Neuronal stem cell (in vitro differentiated cells): ENCODE measurements around the gene KLK2.
A peak's percentile ranks its signal among the peaks of the same experiment; 100 is the strongest.

Experiments used
- DNase-seq: peaks from one replicate; pipeline ENCODE4 v3.0.0-alpha.2; 2013; ENCODE audit warnings: low spot score
- H2AFZ ChIP-seq: one replicate; pipeline ENCODE4 v1.6.1; 2013; ENCODE audit warnings: mild to moderate bottlenecking, low read length, inconsistent platforms
- H2AK5ac ChIP-seq: 2 replicates; pipeline ENCODE4 v1.6.1; 2013; ENCODE audit warnings: low read depth, mild to moderate bottlenecking, inconsistent platforms, low read length, moderate library complexity, mixed read lengths
- H2BK120ac ChIP-seq: 2 replicates; pipeline ENCODE4 v1.6.1; 2013; ENCODE audit warnings: low read depth, mild to moderate bottlenecking, inconsistent platforms, low read length, moderate library complexity, mixed read lengths
- H2BK12ac ChIP-seq: one replicate; pipeline ENCODE4 v1.6.1; 2013; ENCODE audit warnings: low read length, inconsistent platforms
- H2BK15ac ChIP-seq: 2 replicates; pipeline ENCODE4 v1.6.1; 2013; ENCODE audit warnings: mild to moderate bottlenecking, low read length, inconsistent platforms, mixed read lengths
- H2BK5ac ChIP-seq: one replicate; pipeline ENCODE4 v1.6.1; 2013; ENCODE audit warnings: inconsistent platforms, mild to moderate bottlenecking, low read length, moderate library complexity
- H3K14ac ChIP-seq: one replicate; pipeline ENCODE4 v1.6.1; 2013; ENCODE audit warnings: low read length, inconsistent platforms
- H3K18ac ChIP-seq: 2 replicates; pipeline ENCODE4 v1.6.1; 2013; ENCODE audit warnings: low read length, inconsistent platforms
- H3K23ac ChIP-seq: 2 replicates; pipeline ENCODE4 v1.6.1; 2013; ENCODE audit warnings: low read depth, mild to moderate bottlenecking, mixed read lengths, low read length, inconsistent platforms; ENCODE audit not compliant: poor library complexity
- H3K27ac ChIP-seq: replicated peaks from 3 replicates; pipeline ENCODE4 v1.5.1; 2013; ENCODE audit warnings: low read length, inconsistent platforms
- H3K27me3 ChIP-seq, 3 experiments: 2 replicates each; pipeline ENCODE4 v1.6.1; 2013; ENCODE audit warnings: low read length in 3 of 3, mild to moderate bottlenecking in 2 of 3, inconsistent platforms in 1 of 3, low read depth in 1 of 3, mixed read lengths in 1 of 3, moderate library complexity in 1 of 3; ENCODE audit not compliant: control insufficient read depth in 3 of 3, insufficient read depth in 3 of 3
- H3K36me3 ChIP-seq, 2 donors: replicated peaks in 1 of 2; 2 replicates each; pipeline ENCODE4 v1.6.1; 2013; ENCODE audit warnings: low read length in 2 of 2; ENCODE audit not compliant: control insufficient read depth in 2 of 2, insufficient read depth in 2 of 2
- H3K4ac ChIP-seq: 2 replicates; pipeline ENCODE4 v1.6.1; 2013; ENCODE audit warnings: inconsistent platforms, mild to moderate bottlenecking, low read length, moderate library complexity
- H3K4me1 ChIP-seq, 2 donors: 1 replicate in 1 of 2; 2 replicates in 1 of 2; pipeline ENCODE4 v1.6.1; 2013; ENCODE audit warnings: low read length in 2 of 2, low read depth in 1 of 2; ENCODE audit not compliant: control insufficient read depth in 2 of 2, insufficient read depth in 1 of 2
- H3K4me2 ChIP-seq: one replicate; pipeline ENCODE4 v1.6.1; 2013; ENCODE audit warnings: mild to moderate bottlenecking, low read length, inconsistent platforms; ENCODE audit not compliant: insufficient read depth, poor library complexity, severe bottlenecking
- H3K4me3 ChIP-seq, 2 donors: 2 replicates each; pipeline ENCODE4 v1.5.1; 2013; ENCODE audit warnings: low read length in 2 of 2, mild to moderate bottlenecking in 2 of 2, inconsistent platforms in 1 of 2, moderate library complexity in 1 of 2
- H3K79me1 ChIP-seq: one replicate; pipeline ENCODE4 v1.6.1; 2013; ENCODE audit warnings: low read depth, mild to moderate bottlenecking, inconsistent platforms, low read length, moderate library complexity
- H3K9ac ChIP-seq: one replicate; pipeline ENCODE4 v1.6.1; 2013; ENCODE audit warnings: mild to moderate bottlenecking, low read depth, low read length, inconsistent platforms; ENCODE audit not compliant: poor library complexity
- H3K9me3 ChIP-seq, 2 donors: replicated peaks in 1 of 2; 2 replicates each; pipeline versions ENCODE3 to v1.6.1; 2013; ENCODE audit warnings: low read length in 2 of 2, mild to moderate bottlenecking in 2 of 2, inconsistent platforms in 1 of 2, low read depth in 1 of 2, mixed read lengths in 1 of 2, moderate library complexity in 1 of 2; ENCODE audit not compliant: control insufficient read depth in 2 of 2, insufficient read depth in 1 of 2
- H4K8ac ChIP-seq: one replicate; pipeline ENCODE4 v1.6.1; 2013; ENCODE audit warnings: low read depth, mild to moderate bottlenecking, inconsistent platforms, low read length, moderate library complexity
- H4K91ac ChIP-seq: one replicate; pipeline ENCODE4 v1.6.1; 2013; ENCODE audit warnings: low read length, low read depth, mild to moderate bottlenecking, inconsistent platforms; ENCODE audit not compliant: poor library complexity
- WGBS, 2 donors: extraction: QIAGEN DNeasy Blood & Tissue Kit; methylation state at CpG; one replicate each; pipeline ENCODE4 v1.1.7; 2013; ENCODE audit warnings: missing lambda C conversion rate in 2 of 2, mixed read lengths in 1 of 2; ENCODE audit not compliant: insufficient read length in 2 of 2, insufficient replicate concordance in 1 of 2; ENCODE audit errors: extremely low coverage in 2 of 2; 5-methylcytosine and 5-hydroxymethylcytosine counted together

KLK2 gene

GRCh38 chr19:50833802-50834167, 39.5 kb upstream of the KLK2 start:
- H4K91ac ChIP-seq = no peak overlapping the region
- H2AFZ ChIP-seq = no peak overlapping the region
- H3K36me3 ChIP-seq = no peaks in the 10 kb centered on the region
- no peak overlapping the region for H3K23ac ChIP-seq
- H4K8ac ChIP-seq = no peak overlapping the region
- H3K9ac ChIP-seq = no peak overlapping the region
- no peak overlapping the region for H3K18ac ChIP-seq
- H2BK120ac ChIP-seq = no peak overlapping the region
- H3K4ac ChIP-seq = no peak overlapping the region
- H3K9me3 ChIP-seq = peaks cover 0 to 4% of the 10 kb centered on the region in 2 donors
- H2AK5ac ChIP-seq = no peak overlapping the region
- H3K4me1 ChIP-seq = peaks cover 0 to 5% of the 10 kb centered on the region in 2 donors
- H3K14ac ChIP-seq = no peak overlapping the region
- no peak for DNase-seq
- no peak overlapping the region for H2BK12ac ChIP-seq
- H3K79me1 ChIP-seq = no peaks in the 10 kb centered on the region
- peaks cover 0 to 35% (median 29%) of the 10 kb centered on the region in 3 experiments for H3K27me3 ChIP-seq
- H3K4me2 ChIP-seq = no peak overlapping the region
- H2BK5ac ChIP-seq = no peak overlapping the region
- no CpG with 5 or more reads among the region's 6 CpGs for WGBS, 2 donors
- H2BK15ac ChIP-seq = no peak overlapping the region
- no peak overlapping the region for H3K4me3 ChIP-seq
- no peak overlapping the region for H3K27ac ChIP-seq

GRCh38 chr19:50835103-50835784, 38.0 kb upstream of the KLK2 start:
- no peak overlapping the region for H2AK5ac ChIP-seq
- no peak overlapping the region for H2BK120ac ChIP-seq
- H3K36me3 ChIP-seq = no peaks in the 10 kb centered on the region
- H3K4ac ChIP-seq = no peak overlapping the region
- H2BK5ac ChIP-seq = no peak overlapping the region
- peaks cover 0 to 4% of the 10 kb centered on the region in 2 donors for H3K9me3 ChIP-seq
- no peak overlapping the region for H3K23ac ChIP-seq
- H2AFZ ChIP-seq = peak overlapping the region; percentile 95
- no peak overlapping the region for H3K14ac ChIP-seq
- peaks cover 0 to 3% of the 10 kb centered on the region in 2 donors for H3K4me1 ChIP-seq
- no peak overlapping the region for H4K91ac ChIP-seq
- H2BK12ac ChIP-seq = no peak overlapping the region
- H3K79me1 ChIP-seq = no peaks in the 10 kb centered on the region
- H3K4me3 ChIP-seq = peak overlapping the region; percentile 60 to 95
- peak overlapping the region; percentile 77 for H2BK15ac ChIP-seq
- H3K18ac ChIP-seq = peak overlapping the region; percentile 81
- no peak for DNase-seq
- H3K9ac ChIP-seq = peak overlapping the region; percentile 89
- H3K27me3 ChIP-seq = peaks cover 0 to 33% (median 29%) of the 10 kb centered on the region in 3 experiments
- H3K4me2 ChIP-seq = peak overlapping the region; percentile 72
- no peak overlapping the region for H3K27ac ChIP-seq
- no CpG with 5 or more reads among the region's 13 CpGs for WGBS, 2 donors
- H4K8ac ChIP-seq = no peak overlapping the region

GRCh38 chr19:50835785-50836542, 37.3 kb upstream of the KLK2 start:
- Histone ChIP-seq H4K91ac (no peak overlapping the region), H4K8ac (no peak overlapping the region), H3K14ac (peak overlapping the region; percentile 26)

GRCh38 chr19:50836543-50837195, 36.6 kb upstream of the KLK2 start:
- Histone ChIP-seq H3K4me1 (peaks cover 0 to 3% of the 10 kb centered on the region in 2 donors), H3K79me1 (no peaks in the 10 kb centered on the region), H3K4ac (no peak overlapping the region), H3K9me3 (peaks cover 0 to 4% of the 10 kb centered on the region in 2 donors), H3K36me3 (no peaks in the 10 kb centered on the region), H3K4me2 (no peak overlapping the region), H3K4me3 (no peak overlapping the region), H2BK15ac (no peak overlapping the region), H2AK5ac (peak overlapping the region; percentile 0), H3K14ac (no peak overlapping the region), H3K27me3 (peaks cover 0 to 33% (median 23%) of the 10 kb centered on the region in 3 experiments), H2BK12ac (no peak overlapping the region), H2BK120ac (no peak overlapping the region), H3K23ac (peak overlapping the region; percentile 46), H3K18ac (no peak overlapping the region), H3K9ac (no peak overlapping the region), H3K27ac (no peak overlapping the region), H2BK5ac (no peak overlapping the region), H4K91ac (no peak overlapping the region), H2AFZ (peak overlapping the region; percentile 95), H4K8ac (no peak overlapping the region)
- DNase-seq = no peak
- no CpG with 5 or more reads among the region's 19 CpGs for WGBS, 2 donors

More at GRCh38 chr19:50835785-50836542, 37.3 kb upstream of the KLK2 start:
- Histone ChIP-seq H3K23ac (peak overlapping the region; percentile 94), H2BK5ac (no peak overlapping the region), H3K9me3 (peaks cover 0 to 4% of the 10 kb centered on the region in 2 donors), H3K18ac (peak overlapping the region; percentile 81), H2AFZ (peak overlapping the region; percentile 95), H3K36me3 (no peaks in the 10 kb centered on the region), H2AK5ac (no peak overlapping the region), H3K27ac (no peak overlapping the region), H2BK120ac (no peak overlapping the region), H3K4me1 (peaks cover 0 to 3% of the 10 kb centered on the region in 2 donors), H3K9ac (peak overlapping the region; percentile 89), H2BK15ac (peak overlapping the region; percentile 77), H3K4me3 (peak overlapping the region; percentile 60 to 95), H3K27me3 (peaks cover 0 to 33% (median 26%) of the 10 kb centered on the region in 3 experiments), H3K79me1 (no peaks in the 10 kb centered on the region), H3K4me2 (peak overlapping the region; percentile 72), H2BK12ac (no peak overlapping the region), H3K4ac (no peak overlapping the region)
- WGBS, 2 donors = no CpG with 5 or more reads among the region's 67 CpGs
- peak; percentile 71 for DNase-seq
